ENCODE results near the gene CDKL1. TPM values are rescaled to one million over a fixed set of nuclear protein-coding genes. Genes with fewer than 3 reads are reported as not detected.
A peak's percentile ranks its signal among the peaks of the same experiment; 100 is the strongest.

CDKL1 gene
- total RNA-seq, 1 experiment from 2014 or later: 3.6 TPM

DNA sequence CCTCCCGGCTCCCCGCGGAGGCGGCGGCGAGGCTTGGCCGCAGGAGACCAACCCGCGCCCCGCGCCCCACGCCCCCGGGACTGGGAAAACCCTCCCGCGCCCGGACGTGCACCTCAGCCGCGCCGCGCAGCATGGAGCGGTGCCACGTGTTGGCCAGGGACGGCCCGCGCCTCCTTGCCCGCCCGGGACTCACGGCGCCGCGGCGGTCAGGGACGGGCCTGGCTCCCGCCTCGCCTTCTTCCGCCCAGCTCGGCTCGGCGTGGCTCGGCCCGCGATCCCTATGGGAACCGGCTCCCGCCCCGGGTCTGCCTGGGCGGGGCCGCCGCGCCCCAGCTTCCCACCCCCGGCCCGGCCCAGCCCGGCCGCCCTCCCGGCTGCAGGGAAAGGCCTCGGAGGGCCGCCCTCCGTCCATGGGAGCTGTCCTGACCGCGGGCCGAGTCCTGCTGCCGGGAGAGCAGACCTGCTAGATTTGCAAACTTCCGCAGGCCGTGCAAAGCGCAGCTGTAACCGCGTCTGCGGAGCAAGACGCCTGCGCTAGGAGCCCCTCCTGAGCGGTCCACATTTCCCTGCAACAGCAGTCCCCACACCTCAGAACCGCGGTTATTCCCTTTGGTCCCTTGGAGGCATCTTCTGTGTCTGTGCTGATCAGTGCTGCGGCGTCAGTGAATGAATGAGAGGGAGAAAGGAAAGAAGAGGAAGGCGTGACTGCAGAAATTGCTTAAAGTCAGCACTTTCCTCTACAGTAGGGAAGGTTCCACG lies at the start of gene CDKL1 (continued):
- TF ChIP-seq, protein P1, sequence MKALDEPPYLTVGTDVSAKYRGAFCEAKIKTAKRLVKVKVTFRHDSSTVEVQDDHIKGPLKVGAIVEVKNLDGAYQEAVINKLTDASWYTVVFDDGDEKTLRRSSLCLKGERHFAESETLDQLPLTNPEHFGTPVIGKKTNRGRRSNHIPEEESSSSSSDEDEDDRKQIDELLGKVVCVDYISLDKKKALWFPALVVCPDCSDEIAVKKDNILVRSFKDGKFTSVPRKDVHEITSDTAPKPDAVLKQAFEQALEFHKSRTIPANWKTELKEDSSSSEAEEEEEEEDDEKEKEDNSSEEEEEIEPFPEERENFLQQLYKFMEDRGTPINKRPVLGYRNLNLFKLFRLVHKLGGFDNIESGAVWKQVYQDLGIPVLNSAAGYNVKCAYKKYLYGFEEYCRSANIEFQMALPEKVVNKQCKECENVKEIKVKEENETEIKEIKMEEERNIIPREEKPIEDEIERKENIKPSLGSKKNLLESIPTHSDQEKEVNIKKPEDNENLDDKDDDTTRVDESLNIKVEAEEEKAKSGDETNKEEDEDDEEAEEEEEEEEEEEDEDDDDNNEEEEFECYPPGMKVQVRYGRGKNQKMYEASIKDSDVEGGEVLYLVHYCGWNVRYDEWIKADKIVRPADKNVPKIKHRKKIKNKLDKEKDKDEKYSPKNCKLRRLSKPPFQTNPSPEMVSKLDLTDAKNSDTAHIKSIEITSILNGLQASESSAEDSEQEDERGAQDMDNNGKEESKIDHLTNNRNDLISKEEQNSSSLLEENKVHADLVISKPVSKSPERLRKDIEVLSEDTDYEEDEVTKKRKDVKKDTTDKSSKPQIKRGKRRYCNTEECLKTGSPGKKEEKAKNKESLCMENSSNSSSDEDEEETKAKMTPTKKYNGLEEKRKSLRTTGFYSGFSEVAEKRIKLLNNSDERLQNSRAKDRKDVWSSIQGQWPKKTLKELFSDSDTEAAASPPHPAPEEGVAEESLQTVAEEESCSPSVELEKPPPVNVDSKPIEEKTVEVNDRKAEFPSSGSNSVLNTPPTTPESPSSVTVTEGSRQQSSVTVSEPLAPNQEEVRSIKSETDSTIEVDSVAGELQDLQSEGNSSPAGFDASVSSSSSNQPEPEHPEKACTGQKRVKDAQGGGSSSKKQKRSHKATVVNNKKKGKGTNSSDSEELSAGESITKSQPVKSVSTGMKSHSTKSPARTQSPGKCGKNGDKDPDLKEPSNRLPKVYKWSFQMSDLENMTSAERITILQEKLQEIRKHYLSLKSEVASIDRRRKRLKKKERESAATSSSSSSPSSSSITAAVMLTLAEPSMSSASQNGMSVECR (CRISPR knock-in tag; IDR thresholded peaks at IDR 0.05; ENCODE audit: borderline replicate concordance): peak; percentile 91
- TF ChIP-seq E2F1 (CRISPR knock-in tag; IDR thresholded peaks at IDR 0.05) (0 out of 2 replicates have a peak, but pooled peaks have one; percentile 26), ZBTB21 (CRISPR knock-in tag; IDR thresholded peaks at IDR 0.05; ENCODE audit: borderline replicate concordance) (no peak), SOX15 (CRISPR knock-in tag; IDR thresholded peaks at IDR 0.05) (no peak), JUN (CRISPR knock-in tag; IDR thresholded peaks at IDR 0.05) (peak; percentile 85; the same call in 1 of the 2 replicates), SMAD4 (CRISPR knock-in tag; IDR thresholded peaks at IDR 0.05) (0 out of 2 replicates have a peak, but pooled peaks have one; percentile 47), E2F5 (CRISPR knock-in tag; IDR thresholded peaks at IDR 0.05) (peak; percentile 71), ATF3 (CRISPR knock-in tag; conservative IDR thresholded peaks at IDR 0.05) (peak; percentile 60; the same call in 1 of the 2 replicates), MYBL2 (CRISPR knock-in tag; IDR thresholded peaks at IDR 0.05) (0 out of 2 replicates have a peak, but pooled peaks have one; percentile 31), ATF6 (CRISPR knock-in tag; IDR thresholded peaks at IDR 0.05) (no peak), ZNF121 (CRISPR knock-in tag; IDR thresholded peaks at IDR 0.05) (no peak), ZNF396 (CRISPR knock-in tag; IDR thresholded peaks at IDR 0.05; ENCODE audit: borderline replicate concordance) (no peak), FOXP4 (CRISPR knock-in tag; IDR thresholded peaks at IDR 0.05) (peak; percentile 76; the same call in 1 of the 2 replicates), ZNF671 (CRISPR knock-in tag; IDR thresholded peaks at IDR 0.05) (no peak), HMGA2 (CRISPR knock-in tag; IDR thresholded peaks at IDR 0.05) (no peak), GABPB1 (CRISPR knock-in tag; IDR thresholded peaks at IDR 0.05) (peak; percentile 24; the same call in 1 of the 2 replicates), ATF1 (CRISPR knock-in tag; IDR thresholded peaks at IDR 0.05) (no peak), ELF4 (CRISPR knock-in tag; IDR thresholded peaks at IDR 0.05; ENCODE audit: low read depth) (peak; percentile 79)
- TF ChIP-seq, protein P2, sequence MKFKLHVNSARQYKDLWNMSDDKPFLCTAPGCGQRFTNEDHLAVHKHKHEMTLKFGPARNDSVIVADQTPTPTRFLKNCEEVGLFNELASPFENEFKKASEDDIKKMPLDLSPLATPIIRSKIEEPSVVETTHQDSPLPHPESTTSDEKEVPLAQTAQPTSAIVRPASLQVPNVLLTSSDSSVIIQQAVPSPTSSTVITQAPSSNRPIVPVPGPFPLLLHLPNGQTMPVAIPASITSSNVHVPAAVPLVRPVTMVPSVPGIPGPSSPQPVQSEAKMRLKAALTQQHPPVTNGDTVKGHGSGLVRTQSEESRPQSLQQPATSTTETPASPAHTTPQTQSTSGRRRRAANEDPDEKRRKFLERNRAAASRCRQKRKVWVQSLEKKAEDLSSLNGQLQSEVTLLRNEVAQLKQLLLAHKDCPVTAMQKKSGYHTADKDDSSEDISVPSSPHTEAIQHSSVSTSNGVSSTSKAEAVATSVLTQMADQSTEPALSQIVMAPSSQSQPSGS (CRISPR knock-in tag; IDR thresholded peaks at IDR 0.05; ENCODE audit: borderline replicate concordance, low read depth): no peak
- TF ChIP-seq, protein P3, sequence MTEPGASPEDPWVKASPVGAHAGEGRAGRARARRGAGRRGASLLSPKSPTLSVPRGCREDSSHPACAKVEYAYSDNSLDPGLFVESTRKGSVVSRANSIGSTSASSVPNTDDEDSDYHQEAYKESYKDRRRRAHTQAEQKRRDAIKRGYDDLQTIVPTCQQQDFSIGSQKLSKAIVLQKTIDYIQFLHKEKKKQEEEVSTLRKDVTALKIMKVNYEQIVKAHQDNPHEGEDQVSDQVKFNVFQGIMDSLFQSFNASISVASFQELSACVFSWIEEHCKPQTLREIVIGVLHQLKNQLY (CRISPR knock-in tag; IDR thresholded peaks at IDR 0.05): no peak
- TF ChIP-seq, protein P4, sequence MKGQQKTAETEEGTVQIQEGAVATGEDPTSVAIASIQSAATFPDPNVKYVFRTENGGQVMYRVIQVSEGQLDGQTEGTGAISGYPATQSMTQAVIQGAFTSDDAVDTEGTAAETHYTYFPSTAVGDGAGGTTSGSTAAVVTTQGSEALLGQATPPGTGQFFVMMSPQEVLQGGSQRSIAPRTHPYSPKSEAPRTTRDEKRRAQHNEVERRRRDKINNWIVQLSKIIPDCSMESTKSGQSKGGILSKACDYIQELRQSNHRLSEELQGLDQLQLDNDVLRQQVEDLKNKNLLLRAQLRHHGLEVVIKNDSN (CRISPR knock-in tag; IDR thresholded peaks at IDR 0.05): peak; percentile 34; the same call in 1 of the 2 replicates

All from WTC11 (cell line).